HG03159 (cell line): ENCODE data around the gene UCHL1.
A peak's percentile ranks its signal among the peaks of the same experiment; 100 is the strongest.

ENCODE experiments used
- ATAC-seq: cut with Tn5 transposase; IDR thresholded peaks from one replicate; pipeline ENCODE4 v1.9.1; 2021; ENCODE audit warnings: mild to moderate bottlenecking, moderate library complexity; ENCODE audit not compliant: unreplicated experiment

The UCHL1 gene

GRCh38 chr4:41256740-41257256 is at the start of gene UCHL1:
Gene UCHL1, plus strand, starts transcription at chr4:41256928. Its CDS starts 49 bp downstream, at chr4:41256977.
- ATAC-seq = no peak

GRCh38 chr4:41207291-41207831 is 49.4 kb upstream of the UCHL1 start:
- ATAC-seq = no peak

- ATAC-seq = no peak
Observed at GRCh38 chr4:41209187-41209586, 47.5 kb upstream of the UCHL1 start.

- ATAC-seq = no peak
Observed at GRCh38 chr4:41209901-41210300, 46.8 kb upstream of the UCHL1 start.

- ATAC-seq = no peak
Observed at GRCh38 chr4:41211951-41212615, 44.6 kb upstream of the UCHL1 start.

GRCh38 chr4:41212616-41213203 is 44.0 kb upstream of the UCHL1 start:
- no peak for ATAC-seq

- peak; percentile 5 for ATAC-seq
Observed at GRCh38 chr4:41213625-41214135, 43.0 kb upstream of the UCHL1 start.

GRCh38 chr4:41214136-41214824 is 42.4 kb upstream of the UCHL1 start, which contains the start of gene APBB2:
Gene APBB2, minus strand, starts transcription at chr4:41214542. Its CDS starts 181,288 bp downstream, at chr4:41033254.
- ATAC-seq = peak; percentile 48

GRCh38 chr4:41214825-41215146 is 41.9 kb upstream of the UCHL1 start:
- ATAC-seq = peak; percentile 1

GRCh38 chr4:41215155-41215554 is 41.6 kb upstream of the UCHL1 start:
- no peak for ATAC-seq

GRCh38 chr4:41215969-41216293 is 40.8 kb upstream of the UCHL1 start:
- no peak for ATAC-seq

GRCh38 chr4:41216294-41217019 is 40.3 kb upstream of the UCHL1 start:
- peak; percentile 48 for ATAC-seq

- ATAC-seq = no peak
Observed at GRCh38 chr4:41217020-41217333, 39.8 kb upstream of the UCHL1 start.

- no peak for ATAC-seq
Observed at GRCh38 chr4:41217374-41217773, 39.4 kb upstream of the UCHL1 start.

- no peak for ATAC-seq
Observed at GRCh38 chr4:41218703-41219102, 38.0 kb upstream of the UCHL1 start.

GRCh38 chr4:41219421-41219950 is 37.2 kb upstream of the UCHL1 start:
- ATAC-seq = no peak

GRCh38 chr4:41221850-41222645 is 34.7 kb upstream of the UCHL1 start:
- no peak for ATAC-seq

GRCh38 chr4:41227902-41228301 is 28.8 kb upstream of the UCHL1 start:
- no peak for ATAC-seq

GRCh38 chr4:41232406-41232805 is 24.3 kb upstream of the UCHL1 start:
- ATAC-seq = no peak

- ATAC-seq = no peak
Observed at GRCh38 chr4:41232856-41233255, 23.9 kb upstream of the UCHL1 start.
